Activated T-cell treated with anti-CD3 and anti-CD28 coated beads for 1 hour (primary cell): ENCODE data around the gene AP1S1.
"Not testable (repeated sequence)": the region's sequence is repeated elsewhere in the genome, so short reads cannot be mapped to it uniquely, and the experiment has no call there.

Experiments
- DNase-seq: peaks from one replicate; pipeline ENCODE4 v3.0.0-alpha.2; 2020; ENCODE audit warnings: low read depth

Gene AP1S1

GRCh38 chr7:101153969-101154692 is at the start of gene AP1S1:
TSS of gene AP1S1 (plus strand) at chr7:101154476. CDS start at chr7:101154515, 39 bp downstream.
- peak; percentile 86 for DNase-seq

- no peak for DNase-seq
Measured at GRCh38 chr7:101104799-101105198, 49.5 kb upstream of the AP1S1 start.

GRCh38 chr7:101105248-101105647 is 49.0 kb upstream of the AP1S1 start:
- not testable (repeated sequence) for DNase-seq

GRCh38 chr7:101106386-101106785 is 47.9 kb upstream of the AP1S1 start:
- DNase-seq: no peak

- no peak for DNase-seq
Measured at GRCh38 chr7:101108330-101108857, 45.9 kb upstream of the AP1S1 start.

GRCh38 chr7:101108961-101109360 is 45.3 kb upstream of the AP1S1 start:
- no peak for DNase-seq

- no peak for DNase-seq
Measured at GRCh38 chr7:101109368-101109767, 44.9 kb upstream of the AP1S1 start.

GRCh38 chr7:101111261-101111660 is 43.0 kb upstream of the AP1S1 start:
- DNase-seq: no peak

- no peak for DNase-seq
Measured at GRCh38 chr7:101112233-101112632, 42.0 kb upstream of the AP1S1 start.

GRCh38 chr7:101113140-101113539 is 41.1 kb upstream of the AP1S1 start:
- not testable (repeated sequence) for DNase-seq

- no peak for DNase-seq
Measured at GRCh38 chr7:101113836-101114235, 40.4 kb upstream of the AP1S1 start.

GRCh38 chr7:101114492-101114891 is 39.8 kb upstream of the AP1S1 start:
- no peak for DNase-seq

GRCh38 chr7:101115215-101115614 is 39.1 kb upstream of the AP1S1 start:
- DNase-seq: no peak

GRCh38 chr7:101116898-101117297 is 37.4 kb upstream of the AP1S1 start:
- no peak for DNase-seq

- no peak for DNase-seq
Measured at GRCh38 chr7:101118856-101119255, 35.4 kb upstream of the AP1S1 start.

GRCh38 chr7:101119876-101120275 is 34.4 kb upstream of the AP1S1 start:
- no peak for DNase-seq

GRCh38 chr7:101120315-101120714 is 34.0 kb upstream of the AP1S1 start:
- no peak for DNase-seq

- not testable (repeated sequence) for DNase-seq
Measured at GRCh38 chr7:101121631-101121990, 32.7 kb upstream of the AP1S1 start.

GRCh38 chr7:101121991-101122932 is 32.0 kb upstream of the AP1S1 start:
- no peak for DNase-seq

- no peak for DNase-seq
Measured at GRCh38 chr7:101122933-101123702, 31.2 kb upstream of the AP1S1 start.

- no peak for DNase-seq
Measured at GRCh38 chr7:101123703-101124068, 30.6 kb upstream of the AP1S1 start.

- no peak for DNase-seq
Measured at GRCh38 chr7:101124376-101125056, 29.8 kb upstream of the AP1S1 start.
